ENCODE measurements around the gene SPTLC3.

GRCh38 chr20:13140775-13141174 is 132.0 kb downstream of the SPTLC3 start:
- no peak for TF ChIP-seq CTCF (IDR thresholded peaks at IDR 0.05)
- TF ChIP-seq POLR2A (IDR thresholded peaks at IDR 0.05) = no peak
- TF ChIP-seq EP300 (IDR thresholded peaks at IDR 0.05) = no peak

Measured in tibial nerve (tissue), 4 donors.